GM19397 (cell line): ENCODE measurements around the gene ATP8B3.

Source experiments
- ATAC-seq: cut with Tn5 transposase; IDR thresholded peaks from one replicate; pipeline ENCODE4 v1.9.1; 2021; ENCODE audit warnings: mild to moderate bottlenecking, moderate library complexity; ENCODE audit not compliant: unreplicated experiment

Gene ATP8B3

GRCh38 chr19:1850809-1851653, 39.0 kb upstream of the ATP8B3 start:
- ATAC-seq = no peak

GRCh38 chr19:1849886-1850398, 37.9 kb upstream of the ATP8B3 start:
- ATAC-seq = no peak

- ATAC-seq = no peak
Measured at GRCh38 chr19:1849132-1849474, 37.0 kb upstream of the ATP8B3 start.

- peak; percentile 71 for ATAC-seq
Measured at GRCh38 chr19:1848399-1849131, 36.5 kb upstream of the ATP8B3 start, which contains the start of gene REXO1. REXO1 (minus strand) TSS chr19:1848483; CDS start chr19:1848358, 125 bp downstream.

- ATAC-seq = peak; percentile 28
Measured at GRCh38 chr19:1847684-1848398, 35.8 kb upstream of the ATP8B3 start.

- ATAC-seq = no peak
Measured at GRCh38 chr19:1847348-1847683, 35.2 kb upstream of the ATP8B3 start.

GRCh38 chr19:1846517-1847204, 34.6 kb upstream of the ATP8B3 start:
- ATAC-seq = no peak

- ATAC-seq = no peak
Measured at GRCh38 chr19:1845642-1846041, 33.6 kb upstream of the ATP8B3 start.

- no peak for ATAC-seq
Measured at GRCh38 chr19:1845125-1845515, 33.0 kb upstream of the ATP8B3 start.

GRCh38 chr19:1844513-1845124, 32.5 kb upstream of the ATP8B3 start:
- no peak for ATAC-seq

- no peak for ATAC-seq
Measured at GRCh38 chr19:1843646-1844394, 31.7 kb upstream of the ATP8B3 start.

- no peak for ATAC-seq
Measured at GRCh38 chr19:1843116-1843515, 31.0 kb upstream of the ATP8B3 start.

GRCh38 chr19:1841209-1841924, 29.3 kb upstream of the ATP8B3 start:
- no peak for ATAC-seq

GRCh38 chr19:1840541-1841115, 28.6 kb upstream of the ATP8B3 start:
- ATAC-seq = no peak

GRCh38 chr19:1839658-1840540, 27.8 kb upstream of the ATP8B3 start:
- ATAC-seq = no peak

- ATAC-seq = no peak
Measured at GRCh38 chr19:1837625-1838105, 25.6 kb upstream of the ATP8B3 start.

- no peak for ATAC-seq
Measured at GRCh38 chr19:1837222-1837565, 25.1 kb upstream of the ATP8B3 start.
